ENCODE results near the gene KRTAP10-9.
"Not testable (repeated sequence)": the region's sequence is repeated elsewhere in the genome, so short reads cannot be mapped to it uniquely, and the experiment has no call there.

GRCh38 chr21:44600118-44600978, 26.5 kb upstream of the KRTAP10-9 start, which contains the start of gene KRTAP10-7:
- TF ChIP-seq, protein P1, sequence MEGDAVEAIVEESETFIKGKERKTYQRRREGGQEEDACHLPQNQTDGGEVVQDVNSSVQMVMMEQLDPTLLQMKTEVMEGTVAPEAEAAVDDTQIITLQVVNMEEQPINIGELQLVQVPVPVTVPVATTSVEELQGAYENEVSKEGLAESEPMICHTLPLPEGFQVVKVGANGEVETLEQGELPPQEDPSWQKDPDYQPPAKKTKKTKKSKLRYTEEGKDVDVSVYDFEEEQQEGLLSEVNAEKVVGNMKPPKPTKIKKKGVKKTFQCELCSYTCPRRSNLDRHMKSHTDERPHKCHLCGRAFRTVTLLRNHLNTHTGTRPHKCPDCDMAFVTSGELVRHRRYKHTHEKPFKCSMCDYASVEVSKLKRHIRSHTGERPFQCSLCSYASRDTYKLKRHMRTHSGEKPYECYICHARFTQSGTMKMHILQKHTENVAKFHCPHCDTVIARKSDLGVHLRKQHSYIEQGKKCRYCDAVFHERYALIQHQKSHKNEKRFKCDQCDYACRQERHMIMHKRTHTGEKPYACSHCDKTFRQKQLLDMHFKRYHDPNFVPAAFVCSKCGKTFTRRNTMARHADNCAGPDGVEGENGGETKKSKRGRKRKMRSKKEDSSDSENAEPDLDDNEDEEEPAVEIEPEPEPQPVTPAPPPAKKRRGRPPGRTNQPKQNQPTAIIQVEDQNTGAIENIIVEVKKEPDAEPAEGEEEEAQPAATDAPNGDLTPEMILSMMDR (IDR thresholded peaks at IDR 0.05), result not testable (repeated sequence)
- TF ChIP-seq EZH2phosphoT487 (IDR thresholded peaks at IDR 0.05; ENCODE audit: borderline replicate concordance, low read depth); SMC3 (IDR thresholded peaks at IDR 0.05; ENCODE audit: low read depth, low read length); RAD21 (IDR thresholded peaks at IDR 0.05; ENCODE audit: low read length); USF1 (IDR thresholded peaks at IDR 0.05; ENCODE audit: borderline replicate concordance, low read depth); GATA2 (CRISPR knock-in tag; IDR thresholded peaks at IDR 0.05); MAX (IDR thresholded peaks at IDR 0.05; ENCODE audit: low read depth); JUND (IDR thresholded peaks at IDR 0.05): not testable (repeated sequence)
- TF ChIP-seq, protein P2, sequence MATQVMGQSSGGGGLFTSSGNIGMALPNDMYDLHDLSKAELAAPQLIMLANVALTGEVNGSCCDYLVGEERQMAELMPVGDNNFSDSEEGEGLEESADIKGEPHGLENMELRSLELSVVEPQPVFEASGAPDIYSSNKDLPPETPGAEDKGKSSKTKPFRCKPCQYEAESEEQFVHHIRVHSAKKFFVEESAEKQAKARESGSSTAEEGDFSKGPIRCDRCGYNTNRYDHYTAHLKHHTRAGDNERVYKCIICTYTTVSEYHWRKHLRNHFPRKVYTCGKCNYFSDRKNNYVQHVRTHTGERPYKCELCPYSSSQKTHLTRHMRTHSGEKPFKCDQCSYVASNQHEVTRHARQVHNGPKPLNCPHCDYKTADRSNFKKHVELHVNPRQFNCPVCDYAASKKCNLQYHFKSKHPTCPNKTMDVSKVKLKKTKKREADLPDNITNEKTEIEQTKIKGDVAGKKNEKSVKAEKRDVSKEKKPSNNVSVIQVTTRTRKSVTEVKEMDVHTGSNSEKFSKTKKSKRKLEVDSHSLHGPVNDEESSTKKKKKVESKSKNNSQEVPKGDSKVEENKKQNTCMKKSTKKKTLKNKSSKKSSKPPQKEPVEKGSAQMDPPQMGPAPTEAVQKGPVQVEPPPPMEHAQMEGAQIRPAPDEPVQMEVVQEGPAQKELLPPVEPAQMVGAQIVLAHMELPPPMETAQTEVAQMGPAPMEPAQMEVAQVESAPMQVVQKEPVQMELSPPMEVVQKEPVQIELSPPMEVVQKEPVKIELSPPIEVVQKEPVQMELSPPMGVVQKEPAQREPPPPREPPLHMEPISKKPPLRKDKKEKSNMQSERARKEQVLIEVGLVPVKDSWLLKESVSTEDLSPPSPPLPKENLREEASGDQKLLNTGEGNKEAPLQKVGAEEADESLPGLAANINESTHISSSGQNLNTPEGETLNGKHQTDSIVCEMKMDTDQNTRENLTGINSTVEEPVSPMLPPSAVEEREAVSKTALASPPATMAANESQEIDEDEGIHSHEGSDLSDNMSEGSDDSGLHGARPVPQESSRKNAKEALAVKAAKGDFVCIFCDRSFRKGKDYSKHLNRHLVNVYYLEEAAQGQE (IDR thresholded peaks at IDR 0.05; ENCODE audit: low read depth, low read length), result not testable (repeated sequence)
- TF ChIP-seq, protein P3, sequence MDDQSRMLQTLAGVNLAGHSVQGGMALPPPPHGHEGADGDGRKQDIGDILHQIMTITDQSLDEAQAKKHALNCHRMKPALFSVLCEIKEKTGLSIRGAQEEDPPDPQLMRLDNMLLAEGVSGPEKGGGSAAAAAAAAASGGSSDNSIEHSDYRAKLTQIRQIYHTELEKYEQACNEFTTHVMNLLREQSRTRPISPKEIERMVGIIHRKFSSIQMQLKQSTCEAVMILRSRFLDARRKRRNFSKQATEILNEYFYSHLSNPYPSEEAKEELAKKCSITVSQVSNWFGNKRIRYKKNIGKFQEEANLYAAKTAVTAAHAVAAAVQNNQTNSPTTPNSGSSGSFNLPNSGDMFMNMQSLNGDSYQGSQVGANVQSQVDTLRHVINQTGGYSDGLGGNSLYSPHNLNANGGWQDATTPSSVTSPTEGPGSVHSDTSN (IDR thresholded peaks at IDR 0.05), result not testable (repeated sequence)
